ENCODE data around the gene PSMD12.

GRCh38 chr17:67369676-67370075 lies 3.3 kb upstream of the PSMD12 start:
- TF ChIP-seq CTCF (conservative IDR thresholded peaks at IDR 0.05; ENCODE audit: low read depth, low read length) (no peak), EZH2 (IDR thresholded peaks at IDR 0.05; ENCODE audit: low read length, unreplicated experiment) (no peak)

Measured in PC-3 (cell line).